Endothelial cell of umbilical vein (primary cell): ENCODE data around the gene SLC38A6. TPM values are rescaled to one million over a fixed set of nuclear protein-coding genes. Genes with fewer than 3 reads are reported as not detected.

Experiments used
- BruUV-seq: library from RNA; stranded (reverse); fragments of 400-500 nt; replicated peaks from 2 replicates; lab custom pipeline; 2021; lab: Mats Ljungman, UMichigan
- CTCF ChIA-PET: fragments of 300-600, 350-600 bp; sonication (Branson Sonifier 250); formaldehyde crosslinking; loops from one replicate; lab custom pipeline; 2021; ENCODE audit warnings: antibody characterized with exemption, inconsistent platforms; lab: Charles Lee
- POLR2A ChIA-PET: fragments of 300-600, 350-600 bp; sonication (Branson Sonifier 250); formaldehyde crosslinking; loops from one replicate; lab custom pipeline; 2021; ENCODE audit warnings: antibody characterized with exemption, inconsistent platforms; lab: Charles Lee
- DNase-seq: peaks from one replicate; pipeline ENCODE4 v3.0.0-alpha.2; 2011; ENCODE audit warnings: low read depth, low spot score
- FAIRE-seq: peaks from 2 replicates; lab custom pipeline; 2011; peaks lifted over from hg19 to GRCh38; lab: Jason Lieb, UNC
- H2AFZ ChIP-seq: 2 replicates; pipeline ENCODE4 v1.6.0; 2012; ENCODE audit warnings: low read depth, low read length, control low read depth, inconsistent platforms
- H3K27ac ChIP-seq: 2 replicates; pipeline ENCODE4 v1.5.1; 2011; ENCODE audit warnings: low read depth, mild to moderate bottlenecking, control low read depth, low read length, moderate library complexity; ENCODE audit not compliant: insufficient read depth
- H3K27me3 ChIP-seq, 2 experiments: 2 replicates each; pipeline versions ENCODE4 v1.6.0 to v1.6.1; 2011; ENCODE audit warnings: low read length in 2 of 2, mixed read lengths in 1 of 2; ENCODE audit not compliant: control insufficient read depth in 2 of 2, insufficient read depth in 2 of 2
- H3K36me3 ChIP-seq, 2 experiments: 2 replicates in 1 of 2; 3 replicates in 1 of 2; pipeline ENCODE4 v1.5.1; 2011; ENCODE audit warnings: low read length in 2 of 2, mild to moderate bottlenecking in 1 of 2, moderate library complexity in 1 of 2; ENCODE audit not compliant: control insufficient read depth in 2 of 2, insufficient read depth in 2 of 2; ENCODE audit errors: extremely low read depth in 1 of 2
- H3K4me1 ChIP-seq: 3 replicates; pipeline ENCODE4 v1.5.1; 2011; ENCODE audit warnings: mild to moderate bottlenecking, low read length; ENCODE audit not compliant: control insufficient read depth, insufficient read depth; ENCODE audit errors: extremely low read depth
- H3K4me2 ChIP-seq: 2 replicates; pipeline ENCODE4 v1.6.1; 2011; ENCODE audit warnings: low read length, control low read depth, mixed read lengths; ENCODE audit not compliant: insufficient read depth
- H3K4me3 ChIP-seq, 3 experiments: fragments of 200-600 bp in 1 of 3; sonication (generic), shearing (Covaris generic) in 1 of 3; replicated peaks in 1 of 3; 2 replicates each; pipeline ENCODE4 v1.5.1; 2011 to 2016; ENCODE audit warnings: control low read depth in 3 of 3, low read length in 3 of 3, mild to moderate bottlenecking in 2 of 3, inconsistent platforms in 1 of 3, low read depth in 1 of 3, moderate library complexity in 1 of 3; ENCODE audit not compliant: insufficient read depth in 1 of 3
- H3K79me2 ChIP-seq: 2 replicates; pipeline ENCODE4 v1.6.0; 2012; ENCODE audit warnings: low read length, inconsistent platforms; ENCODE audit not compliant: control insufficient read depth, insufficient read depth
- H3K9ac ChIP-seq: replicated peaks from 2 replicates; pipeline ENCODE3; 2011; ENCODE audit warnings: low read length, control low read depth; ENCODE audit not compliant: insufficient read depth; ENCODE audit errors: extremely low read depth
- H3K9me1 ChIP-seq: replicated peaks from 3 replicates; pipeline ENCODE4 v1.6.0; 2011; ENCODE audit warnings: mild to moderate bottlenecking, low read length; ENCODE audit not compliant: control insufficient read depth, insufficient read depth; ENCODE audit errors: extremely low read depth
- H3K9me3 ChIP-seq: replicated peaks from 2 replicates; pipeline ENCODE4 v1.5.1; 2012; ENCODE audit warnings: low read length, inconsistent platforms; ENCODE audit not compliant: control insufficient read depth, insufficient read depth
- H4K20me1 ChIP-seq: replicated peaks from 2 replicates; pipeline ENCODE3; 2011; ENCODE audit warnings: mild to moderate bottlenecking, low read length; ENCODE audit not compliant: control insufficient read depth, insufficient read depth; ENCODE audit errors: extremely low read depth
- EZH2 ChIP-seq: IDR thresholded peaks from 2 replicates; pipeline ENCODE4 v1.6.1; 2012; ENCODE audit warnings: borderline replicate concordance, low read depth, mild to moderate bottlenecking, moderate library complexity, low read length, inconsistent platforms; ENCODE audit not compliant: severe bottlenecking
- FOS ChIP-seq: IDR thresholded peaks from 2 replicates; pipeline ENCODE4 v1.6.1; 2011; ENCODE audit warnings: mild to moderate bottlenecking, low read length, moderate library complexity, borderline replicate concordance; ENCODE audit not compliant: insufficient read depth
- GATA2 ChIP-seq: IDR thresholded peaks from 2 replicates; pipeline ENCODE4 v1.7.0; 2011; ENCODE audit warnings: low read depth, mild to moderate bottlenecking, moderate library complexity, mixed read lengths, low read length; ENCODE audit not compliant: insufficient read length, insufficient read depth
- JUN ChIP-seq: IDR thresholded peaks from 2 replicates; pipeline ENCODE4 v1.6.1; 2011; ENCODE audit warnings: borderline replicate concordance, low read depth; ENCODE audit not compliant: insufficient read length, insufficient read depth
- MYC ChIP-seq: IDR thresholded peaks from one replicate; pipeline ENCODE4 v1.6.1; 2011; ENCODE audit warnings: mild to moderate bottlenecking, low read depth, low read length
- POLR2A ChIP-seq: IDR thresholded peaks from 2 replicates; pipeline ENCODE4 v1.6.1; 2012; ENCODE audit warnings: low read depth, mild to moderate bottlenecking, control low read depth, low read length
- POLR2AphosphoS5 ChIP-seq: IDR thresholded peaks from 2 replicates; pipeline ENCODE4 v1.6.1; 2012; ENCODE audit warnings: low read depth, mild to moderate bottlenecking, control low read depth, low read length, moderate library complexity; ENCODE audit not compliant: insufficient read depth
- dilution Hi-C: fragments of 300-500 bp; cut with MboI; formaldehyde crosslinking; loops from one replicate; pipeline ENCODE4 v1.15.0; 2019; ENCODE audit warnings: low sequenced_read_pairs; ENCODE audit not compliant: extremely low pct_ligation_motif_present
- intact Hi-C: fragments of 100-400 bp; cut with micrococcal nuclease; formaldehyde crosslinking; loops from one replicate; pipeline ENCODE4 v1.10.0; 2022
- polyA plus RNA-seq, 4 experiments: library from polyadenylated mRNA; depleted of rRNA in 3 of 4; stranded (reverse) in 3 of 4; unstranded in 1 of 4; fragments of >200 nt; gene quantifications; 2 replicates each; pipeline versions ENCODE4 v1.2.1 to v1.2.3, GENCODE V29; 2011 to 2012; ENCODE audit warnings: missing spikeins in 1 of 4
- total RNA-seq: library from RNA; stranded (reverse); gene quantifications from 2 replicates; pipeline ENCODE4 v1.2.3, GENCODE V29; 2021
- TF ChIP-seq, protein P1 (sequence below): IDR thresholded peaks from 2 replicates; pipeline ENCODE4 v1.6.1; 2011; ENCODE audit not compliant: insufficient read depth, insufficient read length
- TF ChIP-seq, protein P2 (sequence below), 2 donors: IDR thresholded peaks; 1 replicate in 1 of 2; 2 replicates in 1 of 2; pipeline ENCODE4 v1.5.1; 2011; ENCODE audit warnings: low read length in 2 of 2, mild to moderate bottlenecking in 2 of 2, moderate library complexity in 2 of 2, control low read depth in 1 of 2, inconsistent platforms in 1 of 2, low read depth in 1 of 2; ENCODE audit not compliant: insufficient read depth in 1 of 2; ENCODE audit errors: extremely low read depth in 1 of 2

The SLC38A6 gene
- total and polyA plus RNA-seq, 2 donors (not counting 3 experiments of a cell fraction or from before 2014, with no cell fraction given): 17.3 to 24.6 TPM

GRCh38 chr14:60956202-60956601 is 24.8 kb upstream of the SLC38A6 start:
- no peak for DNase-seq
- Histone ChIP-seq H3K4me3 (no peak overlapping the region), H4K20me1 (no peaks in the 10 kb centered on the region), H3K27ac (no peak overlapping the region), H3K4me1 (peaks cover 3% of the 10 kb centered on the region), H3K9ac (no peak overlapping the region), H3K79me2 (no peaks in the 10 kb centered on the region), H3K27me3 (no peaks in the 10 kb centered on the region), H2AFZ (no peak overlapping the region), H3K4me2 (no peak overlapping the region), H3K36me3 (no peaks in the 10 kb centered on the region), H3K9me1 (no peaks in the 10 kb centered on the region), H3K9me3 (no peaks in the 10 kb centered on the region)
- dilution Hi-C loops (no loop called here), intact Hi-C loops (no loop called here)
- ChIA-PET CTCF (no interaction called here), POLR2A (no interaction called here)
- TF ChIP-seq POLR2A (no peak), JUN (no peak), FOS (no peak), EZH2 (no peak), POLR2AphosphoS5 (no peak), GATA2 (no peak), MYC (no peak)
- TF ChIP-seq, protein P1, sequence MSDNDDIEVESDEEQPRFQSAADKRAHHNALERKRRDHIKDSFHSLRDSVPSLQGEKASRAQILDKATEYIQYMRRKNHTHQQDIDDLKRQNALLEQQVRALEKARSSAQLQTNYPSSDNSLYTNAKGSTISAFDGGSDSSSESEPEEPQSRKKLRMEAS: no peak
- TF ChIP-seq, protein P2, sequence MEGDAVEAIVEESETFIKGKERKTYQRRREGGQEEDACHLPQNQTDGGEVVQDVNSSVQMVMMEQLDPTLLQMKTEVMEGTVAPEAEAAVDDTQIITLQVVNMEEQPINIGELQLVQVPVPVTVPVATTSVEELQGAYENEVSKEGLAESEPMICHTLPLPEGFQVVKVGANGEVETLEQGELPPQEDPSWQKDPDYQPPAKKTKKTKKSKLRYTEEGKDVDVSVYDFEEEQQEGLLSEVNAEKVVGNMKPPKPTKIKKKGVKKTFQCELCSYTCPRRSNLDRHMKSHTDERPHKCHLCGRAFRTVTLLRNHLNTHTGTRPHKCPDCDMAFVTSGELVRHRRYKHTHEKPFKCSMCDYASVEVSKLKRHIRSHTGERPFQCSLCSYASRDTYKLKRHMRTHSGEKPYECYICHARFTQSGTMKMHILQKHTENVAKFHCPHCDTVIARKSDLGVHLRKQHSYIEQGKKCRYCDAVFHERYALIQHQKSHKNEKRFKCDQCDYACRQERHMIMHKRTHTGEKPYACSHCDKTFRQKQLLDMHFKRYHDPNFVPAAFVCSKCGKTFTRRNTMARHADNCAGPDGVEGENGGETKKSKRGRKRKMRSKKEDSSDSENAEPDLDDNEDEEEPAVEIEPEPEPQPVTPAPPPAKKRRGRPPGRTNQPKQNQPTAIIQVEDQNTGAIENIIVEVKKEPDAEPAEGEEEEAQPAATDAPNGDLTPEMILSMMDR (IDR thresholded peaks at IDR 0.05; ENCODE audit: extremely low read depth in 1 of 2, insufficient read depth in 1 of 2, low read depth in 1 of 2, low read length in 2 of 2): no peak
- no TSS peak for BruUV-seq
- no peak for FAIRE-seq
